Natural killer cell (primary cell): Measurements from ENCODE around the gene KHK. TPM values are rescaled to one million over a fixed set of nuclear protein-coding genes. Genes with fewer than 3 reads are reported as not detected.

ENCODE experiments used
- ATAC-seq, 3 donors: fragments of 150-1000 bp in 2 of 3; fragments of 200-7000 bp in 1 of 3; cut with Tn5 transposase; 1 replicate in 1 of 3; 2 replicates in 2 of 3; pipeline ENCODE4 v1.10.0; 2021; ENCODE audit warnings: mild to moderate bottlenecking in 2 of 3, moderate library complexity in 2 of 3
- DNase-seq, 2 donors: peaks; one replicate each; pipeline versions ENCODE4 v3.0.0 to v3.0.0-alpha.2; 2013 to 2021; ENCODE audit warnings: mixed read lengths in 1 of 2
- H3K27ac ChIP-seq: one replicate; pipeline ENCODE4 v1.5.1; 2013; ENCODE audit warnings: mild to moderate bottlenecking, low read length
- H3K27me3 ChIP-seq: one replicate; pipeline ENCODE4 v1.6.1; 2013; ENCODE audit warnings: low read length; ENCODE audit not compliant: control insufficient read depth, insufficient read depth
- H3K36me3 ChIP-seq: one replicate; pipeline ENCODE4 v1.6.1; 2013; ENCODE audit warnings: low read length; ENCODE audit not compliant: control insufficient read depth, insufficient read depth
- H3K4me1 ChIP-seq: one replicate; pipeline ENCODE4 v1.6.1; 2013; ENCODE audit warnings: low read length; ENCODE audit not compliant: control insufficient read depth, insufficient read depth
- H3K4me3 ChIP-seq: one replicate; pipeline ENCODE4 v1.5.1; 2013; ENCODE audit warnings: low read length
- H3K9me3 ChIP-seq: one replicate; pipeline ENCODE4 v1.6.1; 2013; ENCODE audit warnings: low read length; ENCODE audit not compliant: control insufficient read depth, insufficient read depth
- H3K27ac Mint-ChIP-seq, 2 donors: one replicate each; pipeline ENCODE4 v1.8.0; 2022; ENCODE audit warnings: mild to moderate bottlenecking in 2 of 2, mixed read lengths in 2 of 2, moderate library complexity in 1 of 2
- H3K27me3 Mint-ChIP-seq, 2 donors: one replicate each; pipeline ENCODE4 v1.8.0; 2022; ENCODE audit warnings: low read depth in 2 of 2, mixed read lengths in 2 of 2
- H3K36me3 Mint-ChIP-seq: one replicate; pipeline ENCODE4 v1.8.0; 2022; ENCODE audit warnings: mixed read lengths
- H3K4me1 Mint-ChIP-seq, 2 donors: one replicate each; pipeline ENCODE4 v1.8.0; 2022; ENCODE audit warnings: mixed read lengths in 2 of 2
- H3K4me3 Mint-ChIP-seq: one replicate; pipeline ENCODE4 v1.8.0; 2022; ENCODE audit warnings: mild to moderate bottlenecking, moderate library complexity, mixed read lengths
- H3K9me3 Mint-ChIP-seq, 2 donors: one replicate each; pipeline ENCODE4 v1.8.0; 2022; ENCODE audit warnings: mixed read lengths in 2 of 2
- CTCF ChIP-seq: fragments of 200-600 bp; IDR thresholded peaks from one replicate; pipeline ENCODE4 v1.8.0; 2022; ENCODE audit warnings: antibody characterized with exemption
- WGBS: methylation state at CpG from one replicate; pipeline ENCODE4 v1.1.7; 2013; ENCODE audit warnings: missing lambda C conversion rate; ENCODE audit not compliant: insufficient coverage; 5-methylcytosine and 5-hydroxymethylcytosine counted together
- intact Hi-C: fragments of 100-400 bp; cut with micrococcal nuclease; formaldehyde crosslinking; loops from one replicate; pipeline ENCODE4 v1.14.2; 2022
- total RNA-seq, 4 donors: library from RNA; stranded (reverse); fragments of 120-200 nt in 1 of 4; gene quantifications; one replicate each; pipeline versions ENCODE4 v1.2.3 to v1.2.4, GENCODE V29; 2013 to 2022

The KHK gene
- total RNA-seq, 3 donors from 2014 or later (not counting 1 experiment from before 2014, with no cell fraction given), result 3.7 to 4.0 (median 3.8) TPM

- no peaks in the 10 kb centered on the region for H3K27me3 ChIP-seq
- DNase-seq (peak; percentile 99), ATAC-seq (peak; percentile 93 to 98 (median 96))
- WGBS, result under 1% methylated on average over 81 of the region's 81 CpGs
- Mint-ChIP-seq H3K4me3 (peak overlapping the region; percentile 89), H3K27ac (peak overlapping the region; percentile 60 to 87), H3K9me3 (no peaks in the 10 kb centered on the region), H3K27me3 (no peaks in the 10 kb centered on the region), H3K36me3 (no peaks in the 10 kb centered on the region), H3K4me1 (peaks cover 23 to 29% of the 10 kb centered on the region in 2 donors)
- H3K4me3 ChIP-seq, result peak overlapping the region; percentile 65
- no peaks in the 10 kb centered on the region for H3K9me3 ChIP-seq
- H3K27ac ChIP-seq, result peak overlapping the region; percentile 82
- no peaks in the 10 kb centered on the region for H3K36me3 ChIP-seq
- intact Hi-C loops, result loop anchor here (1.0 to 10.0 kb wide), 4 partner anchors 15 to 126 kb away; partner anchors contain the start of genes AGBL5, ATRAID, OST4 and PREB
- H3K4me1 ChIP-seq, result peaks cover 34% of the 10 kb centered on the region
- peak; percentile 86 for TF ChIP-seq CTCF
Measured at GRCh38 chr2:27086090-27086723, 365 bp upstream of the KHK start.

- Histone ChIP-seq H3K27me3 (no peaks in the 10 kb centered on the region), H3K27ac (no peak overlapping the region), H3K9me3 (no peaks in the 10 kb centered on the region), H3K4me3 (no peak overlapping the region), H3K36me3 (no peaks in the 10 kb centered on the region), H3K4me1 (peaks cover 23% of the 10 kb centered on the region)
- Mint-ChIP-seq H3K9me3 (no peaks in the 10 kb centered on the region), H3K27me3 (no peaks in the 10 kb centered on the region), H3K36me3 (no peaks in the 10 kb centered on the region), H3K27ac (no peak overlapping the region), H3K4me3 (peak overlapping the region; percentile 89), H3K4me1 (peaks cover 16 to 24% of the 10 kb centered on the region in 2 donors)
- no peak for DNase-seq
- TF ChIP-seq CTCF, result no peak
- WGBS, result 95% methylated on average over 5 of the region's 5 CpGs
- ATAC-seq, result no peak
- intact Hi-C loops, result loop anchor here (5.0 to 10.0 kb wide), 2 partner anchors 47 to 124 kb away; partner anchors contain the start of genes ATRAID, PREB, PRR30 and SLC5A6
Measured at GRCh38 chr2:27087823-27088410, 1.3 kb downstream of the KHK start.

- Mint-ChIP-seq H3K9me3 (no peaks in the 10 kb centered on the region), H3K36me3 (no peaks in the 10 kb centered on the region), H3K27me3 (no peaks in the 10 kb centered on the region), H3K4me1 (peaks cover 16 to 24% of the 10 kb centered on the region in 2 donors), H3K4me3 (peak overlapping the region; percentile 61), H3K27ac (no peak overlapping the region)
- TF ChIP-seq CTCF, result no peak
- 92% methylated on average over 6 of the region's 6 CpGs for WGBS
- Histone ChIP-seq H3K36me3 (no peaks in the 10 kb centered on the region), H3K27me3 (no peaks in the 10 kb centered on the region), H3K4me3 (no peak overlapping the region), H3K27ac (no peak overlapping the region), H3K9me3 (no peaks in the 10 kb centered on the region), H3K4me1 (peaks cover 21% of the 10 kb centered on the region)
- ATAC-seq (no peak), DNase-seq (no peak)
- intact Hi-C loops, result loop anchor here (5.0 to 10.0 kb wide), 2 partner anchors 46 to 124 kb away; partner anchors contain the start of genes ATRAID, PREB, PRR30 and SLC5A6
Measured at GRCh38 chr2:27088634-27089033, 2.1 kb downstream of the KHK start.
